ENCODE results near the gene MCM10.

GRCh38 chr10:13206546-13207443 is 45.4 kb downstream of the MCM10 start:
- TF ChIP-seq CTCF (IDR thresholded peaks at IDR 0.05) (peak in 1 of 2 donors; percentile 12), EP300 (IDR thresholded peaks at IDR 0.05) (no peak), POLR2A (IDR thresholded peaks at IDR 0.05) (no peak)
